B cell (primary cell): ENCODE results near the gene GPER1.

Experiments
- CTCF ChIP-seq: fragments of 200-600 bp; IDR thresholded peaks from one replicate; pipeline ENCODE4 v1.8.0; 2022; ENCODE audit warnings: antibody characterized with exemption, mild to moderate bottlenecking
- EZH2 ChIP-seq: IDR thresholded peaks from 2 replicates; pipeline ENCODE4 v1.6.1; 2012; ENCODE audit warnings: borderline replicate concordance, low read depth, mild to moderate bottlenecking, moderate library complexity, low read length; ENCODE audit not compliant: insufficient read depth, poor library complexity, severe bottlenecking

- TF ChIP-seq EZH2 (no peak), CTCF (no peak)
Observed at GRCh38 chr7:1081931-1082401, 5.9 kb upstream of the GPER1 start.
